Renal cortical epithelial cell (primary cell): ENCODE results near the gene RALGPS2. TPM values are rescaled to one million over a fixed set of nuclear protein-coding genes. Genes with fewer than 3 reads are reported as not detected.
A peak's percentile ranks its signal among the peaks of the same experiment; 100 is the strongest.

ENCODE experiments used
- DNase-seq: peaks from one replicate; pipeline ENCODE4 v3.0.0-alpha.2; 2011; ENCODE audit warnings: low read depth
- total RNA-seq: library from RNA; depleted of rRNA; stranded (reverse); fragments of >200 nt; gene quantifications from 2 replicates; pipeline ENCODE4 v1.2.3, GENCODE V29; 2014

RALGPS2 gene, protein sequence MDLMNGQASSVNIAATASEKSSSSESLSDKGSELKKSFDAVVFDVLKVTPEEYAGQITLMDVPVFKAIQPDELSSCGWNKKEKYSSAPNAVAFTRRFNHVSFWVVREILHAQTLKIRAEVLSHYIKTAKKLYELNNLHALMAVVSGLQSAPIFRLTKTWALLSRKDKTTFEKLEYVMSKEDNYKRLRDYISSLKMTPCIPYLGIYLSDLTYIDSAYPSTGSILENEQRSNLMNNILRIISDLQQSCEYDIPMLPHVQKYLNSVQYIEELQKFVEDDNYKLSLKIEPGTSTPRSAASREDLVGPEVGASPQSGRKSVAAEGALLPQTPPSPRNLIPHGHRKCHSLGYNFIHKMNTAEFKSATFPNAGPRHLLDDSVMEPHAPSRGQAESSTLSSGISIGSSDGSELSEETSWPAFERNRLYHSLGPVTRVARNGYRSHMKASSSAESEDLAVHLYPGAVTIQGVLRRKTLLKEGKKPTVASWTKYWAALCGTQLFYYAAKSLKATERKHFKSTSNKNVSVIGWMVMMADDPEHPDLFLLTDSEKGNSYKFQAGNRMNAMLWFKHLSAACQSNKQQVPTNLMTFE
- total RNA-seq: 20.1 and 20.7 TPM in 2 replicates

DNA sequence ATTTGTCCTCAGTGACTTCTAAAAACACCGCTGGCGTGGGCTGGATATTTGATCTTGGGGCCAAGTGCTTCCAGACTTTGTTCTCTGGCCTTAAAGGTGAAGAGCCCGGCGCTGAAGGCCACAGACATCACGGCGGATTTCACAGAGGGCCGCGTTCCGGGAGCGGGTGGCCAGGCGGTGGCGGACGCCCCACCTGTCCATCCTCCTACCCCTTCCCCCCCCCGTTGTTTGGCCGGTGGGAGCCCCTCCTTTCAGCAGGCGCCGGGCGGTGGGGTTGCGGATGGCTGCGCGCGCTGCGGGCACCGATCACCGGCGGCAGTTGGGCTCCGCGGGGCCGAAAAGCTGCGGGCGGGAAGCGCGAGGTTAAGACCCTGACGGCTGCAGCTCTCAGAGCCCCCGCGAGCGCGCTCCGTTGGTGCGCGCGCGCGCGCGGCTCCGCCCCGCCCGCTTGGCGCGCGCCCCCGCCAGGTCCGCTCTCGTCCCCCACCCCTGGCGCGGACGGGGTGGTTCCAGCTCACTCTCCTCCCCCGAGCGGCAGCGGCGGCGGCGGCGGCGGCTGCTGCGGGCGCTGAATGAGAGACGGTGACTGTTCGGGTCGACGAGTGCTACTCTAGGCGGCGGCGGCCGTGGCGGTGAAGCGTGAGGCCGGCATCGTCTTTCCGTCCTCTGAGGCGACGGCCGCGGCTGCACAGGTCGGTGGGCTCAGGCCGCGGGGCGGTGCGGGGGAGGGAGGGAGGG is at the start of gene RALGPS2:
Gene RALGPS2, plus strand, starts transcription at position 517 of the 738 bp plus-strand sequence. CDS start 51,521 bp downstream, outside the sequence.
- no peak for DNase-seq

DNA sequence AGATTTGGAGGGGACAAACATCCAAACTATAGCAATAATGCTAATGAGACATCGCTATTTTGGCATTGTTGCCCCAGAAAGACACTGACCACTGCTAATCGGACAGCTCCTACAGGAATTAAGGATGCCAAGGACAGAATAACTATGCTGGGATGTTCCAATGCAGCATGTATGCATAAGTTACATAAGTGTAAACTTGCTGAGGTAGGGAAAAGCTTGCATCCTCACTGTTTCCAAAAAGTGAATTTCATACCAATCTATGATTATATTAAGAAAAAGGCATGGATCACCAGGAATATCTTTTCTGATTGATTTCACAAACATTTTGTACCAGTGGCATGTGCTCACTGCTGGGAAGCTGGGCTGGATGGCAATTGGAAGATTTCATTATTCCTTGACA is 45.8 kb upstream of the RALGPS2 start:
- DNase-seq: no peak

DNA sequence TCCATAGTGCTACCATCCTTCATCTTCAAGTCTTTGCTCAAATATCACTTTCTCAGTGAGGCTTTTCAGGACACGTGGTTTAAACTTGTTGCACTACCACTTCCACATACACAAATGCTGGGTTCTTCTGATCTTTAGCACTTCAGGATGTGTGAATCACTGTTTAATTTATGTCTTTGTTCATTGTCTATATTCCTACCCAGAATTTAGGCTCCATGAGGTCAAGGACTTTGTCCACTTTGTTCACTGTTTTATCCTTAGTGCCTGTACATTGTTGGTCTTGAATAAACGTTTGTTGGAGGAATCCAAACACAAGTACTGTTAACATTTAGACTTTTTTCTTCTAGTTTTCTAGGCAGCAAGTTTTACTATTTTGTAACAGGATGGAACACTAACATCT is 42.6 kb upstream of the RALGPS2 start:
- no peak for DNase-seq

DNA sequence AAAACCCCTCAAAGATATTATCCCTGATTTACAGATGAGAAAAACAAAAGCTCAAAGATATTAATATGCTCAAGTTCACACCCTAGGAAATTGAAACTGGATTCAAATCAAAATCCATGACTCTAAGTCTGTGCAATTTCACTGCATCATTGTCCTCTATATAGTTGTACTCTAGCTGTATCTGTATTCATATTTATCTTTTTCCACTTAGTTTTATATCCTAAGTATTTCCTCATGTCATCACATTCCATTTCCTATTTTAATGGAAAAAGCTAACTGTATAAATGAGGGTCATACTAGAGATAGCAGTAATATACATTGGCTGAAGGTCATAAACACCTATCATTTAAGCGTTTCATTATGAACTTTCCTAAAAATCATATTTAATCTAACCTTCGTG is 42.2 kb upstream of the RALGPS2 start:
- no peak for DNase-seq

DNA sequence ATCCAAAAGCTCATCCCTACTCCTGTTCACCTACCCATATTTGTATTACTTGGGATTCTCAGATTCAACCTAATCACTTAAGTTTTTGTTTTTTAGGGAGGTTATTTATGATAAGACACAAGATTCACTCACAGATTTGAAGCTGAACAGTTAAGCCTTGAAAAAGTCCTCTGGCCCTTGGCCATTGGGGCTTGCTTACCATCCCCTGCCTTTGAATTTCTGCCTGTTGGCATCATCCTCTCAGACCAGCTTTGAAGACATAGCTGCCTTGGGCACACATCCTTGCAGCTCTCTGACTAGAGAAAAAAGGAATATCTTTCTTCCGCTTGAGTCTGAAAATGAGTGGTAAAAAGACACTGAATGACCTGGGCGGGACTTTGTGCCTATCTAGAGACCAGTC is 41.8 kb upstream of the RALGPS2 start:
- DNase-seq: no peak

DNA sequence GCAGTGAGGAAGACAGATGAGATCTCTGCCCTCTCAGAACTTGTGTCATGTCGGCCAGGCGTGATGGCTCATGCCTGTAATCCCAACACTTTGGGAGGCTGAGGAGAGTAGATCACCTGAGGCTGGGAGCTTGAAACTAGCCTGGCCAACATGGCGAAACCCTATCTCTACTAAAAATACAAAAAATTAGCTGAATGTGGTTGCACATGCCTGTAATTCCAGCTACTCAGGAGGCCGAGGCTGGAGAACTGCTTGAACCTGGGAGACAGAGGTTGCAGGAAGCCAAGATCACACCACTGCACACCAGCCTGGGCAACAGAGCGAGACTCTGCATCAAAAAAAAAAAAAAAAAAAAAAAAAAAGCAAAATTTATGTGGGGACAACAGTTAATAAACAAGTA is 40.9 kb upstream of the RALGPS2 start:
- peak; percentile 59 for DNase-seq

DNA sequence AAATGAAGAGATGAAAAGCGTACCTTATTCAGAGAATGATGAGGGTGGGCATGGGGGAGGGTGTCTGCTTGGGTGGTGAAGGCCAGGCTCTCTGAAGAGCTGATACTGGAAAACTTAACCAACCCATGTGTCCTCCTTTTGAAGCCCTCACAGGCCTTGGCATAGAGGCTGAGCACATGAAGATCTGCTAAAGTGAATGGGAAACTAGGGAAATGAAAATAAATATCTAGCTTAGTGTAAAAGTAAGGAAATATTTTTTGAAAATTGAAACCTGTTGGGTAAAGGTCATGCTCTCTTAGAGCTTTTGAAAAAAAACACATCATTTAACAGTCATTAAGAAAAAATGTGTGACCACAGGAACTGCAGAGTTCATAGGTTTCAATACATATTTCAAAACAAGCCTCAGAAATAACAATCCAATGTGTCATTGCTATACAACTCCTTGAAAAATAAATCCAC is 40.5 kb upstream of the RALGPS2 start:
- DNase-seq: peak; percentile 89

DNA sequence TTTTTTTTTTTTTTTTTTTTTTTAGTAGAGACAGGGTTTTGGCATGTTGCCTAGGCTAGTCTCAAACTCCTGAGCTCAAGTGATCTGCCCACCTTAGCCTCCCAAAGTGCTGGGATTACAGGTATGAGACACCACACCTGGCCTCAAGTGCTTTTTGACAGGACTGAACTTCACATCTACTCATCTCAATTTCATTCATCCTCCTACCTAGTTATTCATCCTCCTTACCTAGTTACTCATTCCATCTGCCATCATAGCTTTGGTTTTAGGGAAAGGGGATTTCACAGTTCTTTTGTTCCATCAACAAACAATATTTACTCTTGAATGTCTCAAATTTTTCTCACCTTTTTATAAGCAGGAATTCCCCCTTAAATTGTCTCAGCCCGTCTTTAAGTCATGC is 38.6 kb upstream of the RALGPS2 start:
- DNase-seq: no peak

DNA sequence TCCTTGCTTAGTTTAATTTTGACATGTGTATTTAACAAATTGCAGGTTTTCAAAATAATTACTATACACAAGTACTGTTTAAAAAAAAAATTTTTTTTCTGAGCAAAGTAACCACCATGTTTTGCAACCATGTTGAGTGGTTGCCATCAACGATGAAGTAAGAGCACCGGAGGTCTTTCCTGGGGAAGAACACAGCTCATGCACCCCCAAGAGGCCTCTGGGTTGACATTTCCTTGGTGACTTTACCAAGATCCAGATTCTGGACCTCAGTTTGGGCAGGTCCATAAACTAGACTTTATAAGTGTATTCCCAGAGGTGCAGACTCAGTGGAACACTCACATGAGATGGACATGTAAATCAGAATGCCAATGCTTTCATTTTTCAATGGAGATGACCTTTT is 36.8 kb upstream of the RALGPS2 start:
- DNase-seq: no peak

DNA sequence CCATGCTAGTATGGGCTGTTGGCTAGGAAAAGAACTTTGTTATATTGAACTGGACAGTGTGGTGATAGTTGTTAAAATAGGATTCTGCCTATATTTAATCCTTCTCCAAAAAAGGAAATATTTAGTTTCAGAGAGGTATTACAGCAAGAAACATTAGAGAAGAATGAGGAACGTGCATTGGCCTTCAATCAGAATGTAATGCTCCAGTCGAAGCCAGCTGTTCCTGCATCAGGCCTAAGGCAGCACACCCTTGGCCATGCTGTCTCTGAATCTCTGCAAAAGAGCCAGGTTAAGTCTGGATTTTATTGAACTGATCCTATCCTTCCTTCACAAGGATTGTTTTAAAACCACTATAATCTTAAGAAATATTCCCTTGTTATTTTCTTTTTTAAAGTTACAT is 35.3 kb upstream of the RALGPS2 start:
- no peak for DNase-seq

DNA sequence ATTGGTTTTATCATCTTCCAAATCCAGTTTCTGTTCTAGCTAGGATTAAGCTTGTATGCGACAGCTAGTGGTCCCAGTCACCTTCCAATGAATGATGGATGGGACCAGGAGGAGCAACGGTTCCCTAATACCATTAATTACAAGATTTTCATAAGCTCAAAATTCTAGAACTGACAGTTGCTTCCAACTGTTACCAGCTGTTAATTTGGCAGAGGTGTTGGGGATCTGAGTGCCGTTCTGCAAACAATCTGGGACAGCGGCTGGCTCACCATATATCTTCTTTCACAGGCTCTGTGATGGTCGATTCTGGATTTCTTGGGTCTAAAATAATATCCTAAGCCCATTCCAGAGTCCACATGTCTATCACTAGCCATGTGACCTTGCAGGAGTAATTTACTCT is 34.5 kb upstream of the RALGPS2 start:
- no peak for DNase-seq

DNA sequence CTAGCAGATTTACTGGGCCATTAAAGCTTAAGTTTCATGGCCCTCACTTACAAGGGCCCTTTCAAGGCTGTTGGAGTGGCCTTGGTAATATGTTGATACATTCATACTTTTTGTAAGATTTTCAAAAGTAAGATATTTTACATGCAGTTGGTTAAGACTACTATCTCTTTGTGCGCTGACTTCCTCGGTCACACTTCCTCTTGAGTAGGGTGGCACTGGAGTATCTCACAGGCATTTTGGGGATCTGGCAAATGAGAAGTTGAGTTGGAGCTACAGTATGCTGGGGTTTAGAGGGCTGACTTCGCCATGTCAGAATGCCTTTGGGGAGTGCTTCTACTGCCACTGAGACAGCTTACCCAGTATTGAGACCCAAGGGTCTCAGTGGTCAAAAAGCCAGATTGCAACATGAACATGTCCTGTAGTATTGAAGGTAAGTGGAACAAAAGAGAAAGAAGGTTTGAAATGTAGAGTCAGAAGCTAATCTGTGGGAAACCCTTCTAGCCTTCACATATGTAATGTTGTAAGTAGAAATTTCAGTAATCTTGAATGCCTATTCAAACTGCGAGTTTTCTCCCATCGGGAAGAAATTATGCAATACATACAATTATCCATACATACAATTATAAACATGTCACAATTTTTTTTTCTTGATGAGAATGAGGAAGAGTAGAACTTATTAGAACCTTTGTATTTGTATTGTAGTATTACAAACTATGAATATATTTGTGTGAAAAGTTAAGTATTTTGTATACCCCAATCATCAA is 32.3 kb upstream of the RALGPS2 start:
- no peak for DNase-seq

DNA sequence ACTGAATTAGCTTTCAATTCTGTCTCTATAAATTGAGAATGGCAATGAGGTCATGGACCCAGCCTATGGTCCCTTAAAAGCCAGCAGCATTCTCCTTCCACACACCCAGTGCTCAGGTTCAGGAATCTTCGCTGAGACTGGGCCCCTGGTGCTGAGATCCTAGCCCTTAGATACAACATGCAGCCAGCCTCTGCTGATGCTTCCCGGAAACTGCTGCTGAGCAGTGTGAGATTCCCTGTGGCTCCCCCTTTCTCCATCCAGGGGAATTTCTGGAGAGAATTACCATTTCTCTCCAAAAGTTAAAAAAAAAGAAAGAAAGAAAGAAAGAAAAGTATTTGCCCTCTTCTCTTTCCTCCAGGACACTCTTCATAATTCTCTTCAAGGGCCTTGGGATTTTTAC is 31.7 kb upstream of the RALGPS2 start:
- no peak for DNase-seq

DNA sequence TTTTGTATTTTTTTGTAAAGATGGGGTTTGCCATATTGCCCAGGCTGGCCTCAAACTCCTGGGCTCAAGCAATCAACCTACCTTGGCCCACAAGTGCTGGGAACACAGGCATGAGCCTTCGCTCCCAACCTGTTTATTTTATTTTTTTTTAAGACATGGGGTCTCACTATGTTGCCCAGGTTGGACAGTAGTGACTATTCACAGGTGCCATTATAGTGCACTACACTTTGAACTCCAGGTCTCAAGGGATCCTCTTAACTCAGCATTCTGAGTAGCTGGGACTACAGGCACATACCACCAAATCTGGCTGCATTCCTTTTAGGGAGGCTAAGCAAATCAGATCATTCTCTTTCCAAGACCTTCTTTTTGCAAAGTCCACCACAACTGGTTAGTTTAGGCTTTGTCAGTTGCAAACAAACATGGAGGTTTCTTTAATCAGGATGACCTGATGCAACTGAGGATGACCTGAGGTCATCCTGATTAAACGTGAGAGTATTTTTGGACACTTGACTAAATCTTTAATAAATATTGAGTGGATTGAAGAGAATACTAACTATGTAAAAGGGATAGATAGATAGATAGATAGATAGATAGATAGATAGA is 30.0 kb upstream of the RALGPS2 start:
- DNase-seq: no peak

DNA sequence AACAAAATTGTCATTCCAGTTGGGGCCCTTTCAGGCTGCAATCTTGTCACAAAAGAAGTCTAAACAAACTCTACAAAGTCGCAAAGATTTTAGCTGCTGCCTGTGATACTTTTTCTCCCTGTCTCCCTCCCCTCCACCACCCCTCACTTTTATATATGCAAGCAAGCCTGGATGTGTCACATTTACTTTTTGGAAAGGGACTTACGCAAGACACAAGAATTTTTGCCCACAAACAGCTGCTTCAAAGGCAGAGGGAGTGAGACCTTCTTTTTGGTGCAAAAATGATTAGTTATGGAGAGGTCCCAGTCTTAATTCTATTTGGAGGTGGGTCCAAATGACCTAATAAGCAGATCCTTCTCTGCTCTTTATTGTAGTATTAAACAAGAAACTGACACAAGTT is 22.9 kb upstream of the RALGPS2 start:
- peak; percentile 30 for DNase-seq

DNA sequence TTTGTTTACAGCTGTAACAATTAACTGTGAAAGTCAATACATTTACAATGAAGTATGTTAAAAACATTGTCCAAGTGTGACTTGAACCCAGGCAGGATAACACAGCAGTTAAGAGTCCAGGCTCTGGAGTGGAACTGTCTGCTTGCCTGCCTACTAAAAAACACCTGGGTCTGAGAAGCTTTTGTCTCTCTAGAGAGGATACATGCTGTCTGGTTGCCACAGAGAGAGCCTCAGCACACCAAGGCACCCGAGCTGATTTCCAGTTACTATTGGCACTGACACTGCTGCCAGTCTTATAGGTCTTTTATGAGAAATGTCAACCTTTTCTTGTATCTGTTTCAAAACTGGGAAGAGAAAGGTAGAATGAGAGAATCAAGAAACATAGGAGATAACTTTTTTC is 20.2 kb upstream of the RALGPS2 start:
- no peak for DNase-seq

DNA sequence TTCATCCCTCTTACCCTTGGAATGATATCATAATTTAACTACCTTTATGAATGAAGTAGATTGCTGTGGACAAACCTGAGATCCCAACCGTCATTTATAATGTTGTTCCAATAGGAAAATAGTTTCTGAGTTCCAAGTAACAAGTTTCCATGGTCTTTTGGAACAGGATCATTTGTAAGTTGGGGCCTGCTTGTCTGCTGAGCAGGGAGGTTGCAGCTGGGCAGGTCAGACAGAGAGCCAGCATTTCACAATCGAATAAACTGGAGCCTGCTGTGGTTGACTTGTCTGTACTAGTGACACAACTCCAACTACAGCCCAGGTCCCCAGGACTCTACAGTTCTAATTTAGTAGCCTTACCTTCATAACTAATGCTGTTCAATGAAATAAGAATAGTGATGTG is 18.6 kb upstream of the RALGPS2 start:
- peak; percentile 55 for DNase-seq

DNA sequence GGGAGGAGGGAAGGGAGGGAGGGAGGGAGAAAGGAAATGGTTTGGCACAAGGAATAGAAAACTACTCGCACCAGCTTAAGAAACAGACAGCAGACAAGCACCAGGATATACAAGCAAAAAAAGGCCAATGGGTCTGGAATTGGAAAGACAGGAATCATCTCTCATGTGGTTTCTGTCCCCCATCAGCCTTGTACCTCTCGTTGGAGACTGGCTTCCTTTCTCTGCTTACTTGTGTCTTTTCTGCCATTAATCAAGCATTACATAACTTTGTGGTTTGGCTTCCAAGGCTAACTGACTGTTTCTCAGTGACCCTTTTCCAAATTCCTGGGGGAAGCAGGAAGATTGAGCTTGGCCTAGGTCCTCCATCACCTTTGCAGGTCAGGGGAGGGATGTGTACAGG is 11.8 kb upstream of the RALGPS2 start:
- peak; percentile 33 for DNase-seq

DNA sequence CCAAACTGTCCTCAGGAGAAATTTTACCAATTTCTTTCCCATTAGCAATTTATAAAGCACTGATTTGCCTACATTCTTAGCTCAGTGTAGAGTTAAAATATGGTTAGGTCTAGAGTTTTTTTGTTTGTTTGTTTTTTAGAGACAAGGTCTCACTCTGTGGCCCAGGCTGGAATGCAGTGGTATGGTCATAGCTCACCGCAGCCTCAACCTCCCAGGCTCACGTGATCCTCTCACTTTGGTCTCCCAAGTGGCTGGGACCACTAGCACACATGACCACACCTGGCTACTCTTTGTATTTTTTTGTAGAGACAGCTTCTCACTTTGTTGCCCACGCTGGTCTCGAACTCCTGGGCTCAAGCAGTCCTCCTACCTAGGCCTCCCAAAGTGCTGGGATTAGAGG is 10.6 kb upstream of the RALGPS2 start:
- no peak for DNase-seq

DNA sequence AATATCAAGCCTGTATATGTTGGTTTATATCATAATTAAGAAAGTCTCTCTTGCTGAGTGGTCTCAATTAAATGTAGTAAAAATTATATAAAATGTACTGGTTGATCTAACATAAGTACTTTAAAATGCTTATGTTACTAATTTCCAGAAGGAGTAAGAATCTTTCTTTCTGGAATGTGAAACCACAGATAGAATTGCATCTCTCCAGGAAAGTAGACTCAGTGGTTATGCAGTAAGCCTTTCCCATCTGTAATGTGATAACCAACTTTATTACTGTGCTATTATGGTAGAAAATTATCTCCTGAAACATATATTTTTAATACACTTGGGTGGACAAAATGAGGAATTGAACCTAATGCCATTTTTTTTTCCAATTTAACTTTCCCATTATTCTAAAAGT is 8.9 kb upstream of the RALGPS2 start:
- no peak for DNase-seq

DNA sequence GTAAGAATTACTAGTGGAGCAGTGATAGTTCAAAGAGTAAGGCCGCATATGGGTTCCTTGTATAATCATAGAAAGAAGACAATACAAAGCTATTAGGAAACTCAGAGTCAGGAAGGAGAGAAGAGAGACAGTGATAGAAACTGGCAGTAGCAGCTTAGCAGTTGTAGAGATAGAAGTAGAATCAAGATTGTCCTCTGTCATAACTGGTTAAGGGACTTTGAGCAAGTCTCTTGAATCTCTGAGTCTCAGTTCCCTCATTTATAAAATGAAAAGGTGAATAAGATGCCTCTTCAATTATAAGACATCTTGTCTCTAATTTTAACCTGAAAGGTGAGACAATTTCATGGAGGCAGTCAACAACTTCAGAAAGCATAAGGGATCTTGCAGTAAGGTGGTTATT is 6.5 kb upstream of the RALGPS2 start:
- no peak for DNase-seq

DNA sequence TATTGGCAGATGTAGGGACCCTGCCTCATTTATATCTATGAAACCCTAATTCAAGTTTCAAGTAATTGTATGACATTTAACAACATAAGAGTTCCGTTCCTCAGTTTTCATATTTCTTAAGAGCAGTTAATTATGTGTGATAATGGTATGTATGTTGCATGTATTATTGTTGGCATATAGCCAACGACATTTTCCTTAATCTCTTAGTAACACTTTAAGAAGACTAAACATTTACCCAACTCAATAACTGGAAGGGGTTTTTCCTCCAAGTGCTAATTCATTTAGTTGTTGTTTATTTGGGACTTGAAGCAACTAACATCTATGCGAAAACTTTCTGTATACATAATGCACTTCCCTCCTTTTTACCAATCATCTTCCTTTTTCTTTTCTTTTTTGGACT is 1.5 kb upstream of the RALGPS2 start:
- peak; percentile 79 for DNase-seq
